Measurements from ENCODE around the gene RIN1.
"Not testable (repeated sequence)": the region's sequence is repeated elsewhere in the genome, so short reads cannot be mapped to it uniquely, and the experiment has no call there.

RIN1 gene

GRCh38 chr11:66316849-66317251 is 19.4 kb downstream of the RIN1 start, which contains the start of gene CD248:
Gene CD248, minus strand, starts transcription at chr11:66317044. Its CDS starts 17 bp downstream, at chr11:66317027.
- peak; percentile 39 for DNase-seq

DNA sequence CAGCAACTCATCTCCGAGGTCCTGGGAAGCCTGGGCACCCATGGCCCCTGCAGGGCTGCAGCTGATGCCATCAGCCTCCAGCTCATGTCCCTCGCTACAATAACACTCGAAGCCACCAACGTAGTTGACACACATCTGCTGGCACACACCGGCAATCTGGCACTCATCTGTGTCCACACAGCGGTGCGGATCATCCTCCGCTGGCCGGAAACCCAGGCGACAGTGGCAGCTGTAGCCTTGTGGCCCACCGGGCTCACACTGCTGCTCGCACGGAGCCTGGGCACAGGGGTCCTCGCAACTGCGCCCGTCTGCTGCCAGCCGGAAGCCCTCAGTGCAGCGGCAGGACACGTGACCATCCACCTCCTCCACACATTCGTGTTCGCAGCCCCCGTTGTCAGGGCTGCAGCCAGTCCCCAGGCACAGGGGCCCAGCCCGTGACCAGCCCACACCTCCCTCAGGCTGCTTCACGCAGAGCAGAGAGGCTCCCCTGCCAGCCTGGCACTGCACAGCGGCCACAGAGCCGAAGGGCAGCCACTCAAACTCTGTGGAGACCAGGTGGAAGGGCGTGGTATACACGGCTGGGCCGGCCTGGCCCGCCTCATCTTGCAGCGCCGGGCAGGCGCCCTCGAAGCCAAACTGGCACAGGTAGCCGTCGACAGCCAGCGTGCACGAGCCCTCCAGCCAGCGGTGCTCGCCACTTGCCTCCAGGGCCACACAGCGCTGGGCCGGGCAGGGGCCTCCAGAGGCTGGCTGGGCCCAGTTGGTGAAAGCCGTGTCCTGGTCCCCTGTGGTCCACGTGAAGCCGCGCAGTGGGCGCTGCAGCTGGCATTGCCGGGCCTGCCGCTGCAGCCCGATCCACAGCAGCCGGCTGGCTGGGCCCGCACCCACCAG is 20.1 kb downstream of the RIN1 start:
- DNase-seq, result no peak

GRCh38 chr11:66315498-66315885 is 20.7 kb downstream of the RIN1 start:
- no peak for DNase-seq

DNA sequence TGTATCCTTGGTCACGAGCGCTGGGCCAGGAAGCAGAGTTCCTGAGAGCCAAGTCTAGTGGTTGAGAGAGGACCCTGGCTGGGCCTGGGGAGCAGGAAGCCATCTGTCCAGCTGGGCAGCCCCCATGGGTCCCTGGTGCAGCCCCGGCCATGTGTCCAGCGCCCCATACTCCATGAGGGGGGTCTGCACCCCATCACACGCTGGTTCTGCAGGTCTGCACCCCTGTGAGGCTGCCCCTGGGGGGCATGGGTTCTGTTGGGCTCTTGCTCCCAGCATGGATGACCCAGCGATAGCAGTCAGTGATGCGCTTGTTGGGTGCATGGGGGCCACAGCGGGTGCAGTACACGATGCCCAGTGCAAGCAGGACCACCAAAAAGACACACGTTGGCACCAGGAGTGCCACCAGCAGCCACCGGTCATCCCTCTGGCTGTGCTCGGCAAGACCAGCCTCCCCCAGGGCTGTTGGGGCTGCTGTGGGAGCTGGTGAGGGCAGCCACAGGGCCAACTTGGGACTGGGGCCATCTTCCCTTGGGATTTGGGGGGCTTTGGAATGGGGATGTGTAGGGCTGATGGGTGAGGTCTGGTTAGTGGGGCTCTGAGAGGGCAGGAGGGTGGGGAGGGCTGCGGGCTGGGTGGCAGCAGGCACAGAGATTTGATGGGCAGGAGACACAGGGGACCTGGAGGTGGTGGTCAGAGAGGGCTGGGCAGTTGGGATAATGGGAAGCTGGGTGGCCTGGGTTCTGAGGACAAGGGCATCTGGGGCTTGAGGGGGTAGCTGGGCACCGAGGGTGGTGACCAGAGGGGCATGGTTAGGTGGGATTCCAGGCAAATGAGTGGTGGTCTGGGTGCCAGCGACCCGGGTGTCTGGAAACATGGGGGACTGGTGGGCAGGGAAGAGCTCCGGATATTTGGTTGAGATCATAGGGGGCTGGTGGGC is 21.4 kb downstream of the RIN1 start:
- no peak for DNase-seq

GRCh38 chr11:66314186-66314501 is 22.1 kb downstream of the RIN1 start:
- no peak for DNase-seq

DNA sequence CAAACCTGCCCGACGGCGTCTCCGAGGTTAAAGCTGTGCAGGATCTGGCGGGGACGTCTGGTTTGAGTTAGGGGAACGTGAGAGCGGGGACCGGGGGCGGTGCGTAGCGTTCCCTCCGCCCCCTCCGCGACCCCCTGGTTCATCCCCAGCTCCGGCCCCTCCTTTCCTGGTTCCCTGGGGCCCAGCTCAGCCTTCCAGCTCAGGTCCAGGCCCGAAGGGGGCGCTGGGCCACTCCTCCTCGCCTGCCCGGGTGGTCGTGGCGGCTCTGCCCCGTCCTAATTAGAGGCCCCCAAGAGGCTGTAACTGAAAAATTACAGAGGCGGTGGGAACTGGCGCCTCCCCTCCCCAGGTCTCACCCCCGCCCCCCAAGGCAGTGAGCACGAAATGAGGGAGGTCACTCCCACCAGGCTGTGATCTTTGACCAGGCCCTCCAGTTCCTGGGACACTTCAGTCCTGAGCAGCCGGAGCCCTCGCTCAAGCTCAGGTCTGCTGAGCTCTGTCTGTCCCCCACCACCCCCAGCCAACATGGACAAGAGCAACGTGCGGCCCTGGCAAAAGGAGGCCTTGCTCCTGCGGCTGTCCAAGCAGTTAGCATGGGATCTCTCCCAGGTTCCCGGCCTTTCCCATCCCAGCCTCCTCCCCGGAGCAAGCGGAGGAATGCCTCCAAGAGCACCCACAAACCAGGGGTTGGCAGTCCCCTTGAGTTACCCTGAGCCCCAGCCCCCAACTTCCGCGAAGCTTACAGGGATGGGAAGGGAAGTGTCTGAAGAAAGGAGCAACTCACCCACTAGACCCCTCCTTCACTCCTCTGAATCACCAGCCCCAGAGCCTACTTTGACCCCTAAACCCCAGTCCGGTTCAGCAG is 22.7 kb downstream of the RIN1 start:
- no peak for DNase-seq

- DNase-seq, result peak; percentile 98
These were observed 23.5 kb downstream of the RIN1 start for GRCh38 chr11:66312549-66313320.

DNA sequence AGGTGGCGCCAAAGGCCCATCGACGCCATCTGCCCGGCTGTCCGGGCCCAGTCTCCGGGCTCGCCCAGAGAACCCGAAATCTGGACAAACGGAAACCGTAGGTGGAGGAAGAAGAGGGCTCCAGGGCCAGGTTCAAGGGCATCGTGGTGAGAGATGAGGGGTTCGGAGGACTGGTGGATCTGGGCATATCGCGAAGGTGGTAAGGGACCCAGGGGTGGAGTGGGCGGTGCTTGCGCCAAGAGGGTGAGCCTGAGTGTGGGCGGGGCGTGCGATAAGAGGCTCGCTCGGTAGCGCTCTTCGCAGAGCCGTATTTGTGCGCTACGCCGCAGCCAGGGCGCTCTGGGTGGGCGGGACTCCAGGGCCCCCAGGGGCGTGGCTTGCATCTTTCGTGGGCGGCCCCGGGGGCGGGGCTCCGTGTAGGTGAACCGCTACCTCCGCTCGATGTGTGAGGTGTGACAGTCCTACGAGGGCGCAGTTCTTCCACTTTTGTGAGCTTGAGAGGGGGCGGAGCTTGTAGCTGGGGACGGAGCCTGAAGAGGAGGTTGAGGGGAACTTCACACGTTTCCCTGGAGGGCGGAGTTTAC is 24.2 kb downstream of the RIN1 start:
- peak; percentile 91 for DNase-seq

DNA sequence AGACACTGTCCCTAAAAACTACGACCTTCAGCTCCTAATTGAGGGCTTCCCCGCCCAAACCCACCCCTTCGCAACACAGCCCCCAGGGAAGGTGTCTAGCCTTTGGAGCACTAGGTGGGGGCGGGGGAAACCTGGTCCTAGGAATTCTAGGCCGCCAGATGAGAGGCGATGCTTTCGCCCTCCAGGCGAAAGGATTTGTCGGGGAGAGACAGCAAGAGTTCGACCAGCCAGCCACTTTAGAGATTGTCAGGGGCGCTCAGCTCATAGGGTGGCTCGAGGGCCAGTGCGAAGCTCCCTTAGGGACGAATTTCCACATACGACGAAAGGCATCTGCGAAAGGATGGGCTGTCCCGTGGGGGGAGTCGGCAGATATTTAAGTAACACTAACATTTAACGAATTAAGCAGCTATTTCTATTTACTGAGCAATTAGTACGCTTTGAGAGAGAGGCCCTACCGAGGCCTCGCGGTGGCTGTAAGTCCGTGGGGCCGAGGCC is 24.7 kb downstream of the RIN1 start:
- DNase-seq, result no peak

DNA sequence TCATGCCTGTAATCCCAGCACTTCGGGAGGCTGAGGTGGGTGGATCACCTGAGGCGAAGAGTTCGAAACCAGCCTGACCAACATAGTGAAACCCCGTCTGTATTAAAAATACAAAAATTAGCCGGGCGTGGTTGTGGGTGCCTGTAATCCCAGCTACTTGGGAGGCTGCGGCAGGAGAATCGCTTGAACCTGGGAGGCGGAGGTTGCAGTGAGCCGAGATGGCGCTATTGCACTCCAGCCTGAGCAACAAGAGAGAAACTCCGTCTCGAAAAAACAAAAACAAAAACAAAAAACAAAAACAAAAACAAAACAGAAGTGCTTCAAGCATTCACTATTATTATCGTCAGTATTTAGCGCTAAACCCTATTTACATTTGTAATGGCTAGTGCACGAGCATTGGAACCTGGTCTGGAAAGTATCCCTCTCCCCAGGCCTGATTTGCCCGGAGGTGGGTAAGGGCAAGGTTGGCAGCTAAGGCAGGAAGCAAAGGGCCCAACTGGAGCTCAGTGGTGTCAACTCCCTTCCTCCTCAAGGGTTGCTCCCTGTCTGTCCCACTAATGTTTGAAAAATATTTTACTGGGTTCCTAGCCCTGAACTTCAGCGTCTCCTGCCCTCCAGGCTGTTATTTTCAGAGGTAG is 25.3 kb downstream of the RIN1 start:
- DNase-seq, result not testable (repeated sequence)

DNA sequence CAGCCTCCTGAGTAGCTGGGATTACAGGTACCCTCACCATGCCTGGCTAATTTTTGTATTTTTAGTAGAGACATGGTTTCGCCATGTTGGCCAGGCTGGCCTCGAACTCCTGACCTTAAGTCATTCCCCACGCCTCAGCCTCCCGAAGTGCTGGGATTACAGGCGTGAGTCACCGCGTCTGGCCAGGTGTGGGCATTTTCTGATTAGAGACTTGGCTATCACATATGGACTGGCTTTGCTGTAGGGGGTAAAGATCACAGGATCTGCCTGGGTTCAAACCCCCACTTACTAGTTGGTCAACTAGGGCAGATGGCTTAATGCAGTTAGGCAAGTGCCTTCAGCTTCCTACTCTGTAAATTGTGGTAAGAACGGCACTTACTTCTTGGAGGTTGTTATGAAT is 25.9 kb downstream of the RIN1 start:
- no peak for DNase-seq

DNA sequence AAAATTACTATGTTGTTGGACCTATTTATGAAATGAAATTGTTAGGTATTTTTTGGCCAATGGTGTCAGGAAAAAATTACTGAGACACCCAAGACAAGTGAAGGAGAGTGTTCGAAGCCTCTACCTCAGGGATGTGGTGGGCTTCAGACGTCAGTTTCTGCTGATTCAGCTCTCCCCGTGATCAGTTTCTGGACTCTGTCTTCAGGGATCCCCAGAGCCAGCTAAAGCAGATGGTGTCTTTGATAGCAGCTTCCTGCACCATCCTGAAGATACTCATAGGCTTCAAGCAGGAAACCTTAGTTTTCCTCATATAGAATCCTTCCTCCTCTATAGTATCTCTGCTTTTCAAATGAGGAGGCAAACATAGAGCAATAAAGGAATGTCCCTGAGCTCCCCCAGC is 26.8 kb downstream of the RIN1 start:
- no peak for DNase-seq

- DNase-seq, result no peak
These were observed 33.6 kb downstream of the RIN1 start for GRCh38 chr11:66302656-66303055.

DNA sequence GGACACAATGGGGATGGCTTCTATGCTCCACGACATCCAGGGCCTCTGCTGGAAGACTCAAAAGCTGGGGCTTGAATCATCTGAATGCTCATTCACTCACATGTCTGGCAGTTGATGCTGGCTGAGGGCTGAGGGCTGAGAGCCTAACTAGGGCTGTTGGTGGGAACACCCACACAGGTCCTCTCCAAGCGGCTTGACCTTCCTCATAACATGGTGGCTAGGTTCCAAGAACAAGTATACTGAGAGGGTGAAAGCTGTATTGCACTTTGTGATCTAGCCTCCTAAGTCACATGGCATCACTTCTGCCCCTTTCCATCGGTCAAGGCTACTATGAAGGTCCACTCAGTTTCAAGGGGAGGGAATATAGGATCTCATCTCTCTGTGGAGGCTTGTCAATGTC is 37.0 kb downstream of the RIN1 start:
- no peak for DNase-seq

DNA sequence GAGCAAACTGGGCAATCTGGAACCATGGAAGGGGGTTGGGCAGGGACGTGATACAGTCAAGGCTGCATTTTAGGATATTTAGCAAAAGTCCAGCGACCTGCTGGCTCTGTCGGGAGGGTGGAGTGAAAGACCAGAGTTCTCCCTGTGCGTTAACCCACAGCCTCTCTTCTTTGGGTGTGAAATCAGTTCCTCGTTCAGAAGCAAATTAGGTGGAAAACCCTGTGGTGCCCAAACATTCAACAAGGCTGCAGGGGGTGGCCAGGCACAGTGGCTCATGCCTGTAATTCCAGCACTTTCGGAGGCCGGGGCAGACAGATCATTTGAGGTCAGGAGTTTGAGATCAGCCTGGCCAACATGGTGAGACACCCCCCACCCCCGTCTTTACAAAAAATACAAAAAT is 38.6 kb downstream of the RIN1 start:
- DNase-seq, result no peak

GRCh38 chr11:66294626-66295620 is 41.3 kb downstream of the RIN1 start:
- DNase-seq, result no peak

- no peak for DNase-seq
These were observed 42.2 kb downstream of the RIN1 start for GRCh38 chr11:66293777-66294625.

GRCh38 chr11:66293352-66293751 is 42.9 kb downstream of the RIN1 start:
- no peak for DNase-seq

All from GOT3 (cell line).